CD4-positive, alpha-beta T cell treated with Interleukin-10 for 1 hour (primary cell): ENCODE measurements around the gene CREB5.
"Not testable (repeated sequence)": the region's sequence is repeated elsewhere in the genome, so short reads cannot be mapped to it uniquely, and the experiment has no call there.

ENCODE experiments used
- DNase-seq: peaks from one replicate; pipeline ENCODE4 v3.0.0-alpha.2; 2020

CREB5 gene

DNA sequence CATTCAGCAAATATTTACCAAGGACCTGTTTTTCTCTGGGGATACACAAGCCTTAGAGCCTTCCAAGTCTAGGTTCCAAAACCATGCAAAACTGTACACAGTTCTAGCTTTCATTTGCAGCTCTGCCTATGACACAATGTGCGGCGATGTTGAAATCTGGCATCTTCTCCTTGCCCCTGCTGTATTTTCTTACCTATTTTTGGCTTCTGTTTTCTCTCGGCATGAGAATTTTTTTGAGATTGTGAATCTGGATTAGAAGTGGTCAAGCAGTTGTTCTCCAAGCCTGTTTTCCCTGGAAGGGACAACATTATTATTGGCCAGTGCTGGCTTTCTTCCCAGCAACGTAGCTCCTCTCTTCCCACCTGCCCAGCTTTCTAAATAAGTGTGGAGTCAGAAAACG lies 176.3 kb downstream of the CREB5 start:
- no peak for DNase-seq

DNA sequence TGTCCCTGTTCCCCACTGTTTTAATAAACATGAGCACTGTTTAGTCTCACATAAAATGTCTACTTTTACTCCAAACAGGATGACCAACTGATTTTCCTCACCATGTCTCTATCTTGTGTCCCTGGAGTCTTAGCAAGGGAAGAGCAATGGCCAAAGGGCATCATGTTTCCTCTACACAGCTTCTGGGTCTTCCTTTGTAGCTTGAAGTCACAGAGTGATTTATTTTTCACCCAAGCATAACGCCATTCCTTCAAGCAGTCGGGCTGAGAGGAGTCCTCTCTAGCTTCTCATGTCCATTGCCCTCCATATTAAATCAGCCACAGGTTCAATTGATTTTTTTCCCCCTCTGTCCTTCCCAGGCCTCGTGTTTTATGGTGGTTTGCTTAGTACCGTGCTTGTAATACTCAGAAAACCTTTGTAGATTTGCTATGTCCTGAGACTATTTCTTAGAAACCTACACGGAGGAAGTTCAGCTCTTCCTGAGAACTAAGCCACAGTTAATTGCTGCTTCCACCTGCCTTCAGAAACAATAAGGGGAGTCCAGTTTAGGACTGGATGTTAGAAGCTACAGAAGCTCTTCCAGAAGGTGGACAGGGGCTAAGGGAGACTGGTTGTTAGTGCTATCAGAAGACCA lies 178.8 kb downstream of the CREB5 start:
- no peak for DNase-seq

DNA sequence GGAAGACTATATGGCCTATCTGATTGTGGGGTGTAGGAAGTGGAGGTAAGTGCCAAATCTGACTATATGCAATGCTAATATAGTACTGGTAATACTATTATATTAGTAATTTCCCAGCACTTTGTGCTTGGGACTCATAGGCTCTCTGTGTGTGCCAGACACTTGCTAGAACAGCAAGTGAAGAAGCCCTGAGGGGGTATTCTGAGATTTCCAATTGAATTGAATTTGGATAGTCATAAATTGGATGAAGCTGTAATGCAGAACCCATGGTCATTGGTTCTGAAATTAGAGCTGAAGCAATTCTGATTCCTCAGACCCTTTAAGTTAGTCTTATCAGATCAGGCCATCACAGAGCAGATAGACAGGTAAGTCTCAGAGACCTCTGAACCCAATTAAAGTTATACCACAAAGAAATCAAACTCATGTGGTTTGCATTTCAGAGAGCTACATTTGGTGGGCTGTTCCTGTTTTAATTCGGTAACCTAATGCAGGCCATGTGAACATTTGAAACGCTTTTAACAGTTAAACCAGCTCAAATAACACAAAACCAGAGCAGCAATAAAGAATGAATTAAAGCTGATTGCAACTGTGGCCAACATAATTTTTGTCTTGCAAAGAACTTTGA lies 179.5 kb downstream of the CREB5 start:
- DNase-seq = no peak

DNA sequence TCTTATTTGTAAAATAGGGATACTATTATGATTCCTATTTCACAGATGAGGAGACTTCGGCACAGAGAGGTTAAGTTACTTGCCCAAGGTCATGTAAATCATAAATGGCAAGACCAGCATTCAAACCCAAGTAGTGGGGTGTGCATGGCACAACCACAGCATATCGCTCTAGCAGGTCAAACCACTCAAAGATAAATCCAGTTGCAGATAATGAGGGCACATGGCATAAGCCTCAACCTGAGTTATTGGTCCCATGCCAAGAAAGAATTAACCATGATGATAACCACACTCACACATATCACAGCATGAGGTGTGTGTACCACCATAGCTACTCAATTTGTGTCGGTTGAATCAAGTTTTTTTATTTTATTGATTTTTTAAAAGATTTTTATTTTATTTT lies 180.5 kb downstream of the CREB5 start:
- no peak for DNase-seq

DNA sequence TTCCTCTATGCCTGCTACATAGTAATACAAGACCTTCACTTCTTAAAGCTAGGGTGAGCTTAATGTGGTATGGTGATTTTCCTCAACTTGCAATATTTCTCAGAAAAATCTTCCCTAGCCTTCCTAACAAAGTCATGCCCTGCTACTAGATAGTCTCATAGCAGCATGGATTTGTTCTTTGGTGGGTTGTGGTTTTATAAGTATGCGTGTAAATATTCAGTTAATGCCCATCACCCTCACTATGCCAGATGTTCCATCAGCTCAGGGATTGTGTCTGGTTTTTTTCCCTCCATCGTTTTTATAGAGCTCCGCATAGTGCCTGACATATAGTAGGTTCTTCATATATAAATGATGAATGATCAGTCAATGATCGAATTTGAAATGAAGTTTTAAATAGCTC lies 182.8 kb downstream of the CREB5 start:
- DNase-seq = no peak

DNA sequence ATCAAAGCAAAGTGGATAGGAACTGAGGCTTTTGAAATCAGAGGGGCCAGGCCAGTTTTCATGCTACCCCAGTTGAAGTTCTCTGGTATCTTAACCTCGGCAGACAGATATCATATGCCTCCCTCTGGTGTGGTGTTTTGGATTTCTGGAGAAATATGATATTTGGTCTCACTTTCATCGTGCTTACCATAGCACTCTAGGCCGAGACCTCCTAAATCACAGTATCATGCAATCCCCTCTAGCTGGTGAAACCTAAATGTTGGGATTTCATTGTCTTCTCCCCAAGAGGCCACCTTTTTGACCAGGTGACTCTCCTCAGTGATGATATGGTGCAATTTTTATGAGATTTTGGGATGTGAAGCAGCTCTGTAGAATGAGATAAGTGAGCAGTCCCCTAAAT lies 183.5 kb downstream of the CREB5 start:
- DNase-seq = no peak

DNA sequence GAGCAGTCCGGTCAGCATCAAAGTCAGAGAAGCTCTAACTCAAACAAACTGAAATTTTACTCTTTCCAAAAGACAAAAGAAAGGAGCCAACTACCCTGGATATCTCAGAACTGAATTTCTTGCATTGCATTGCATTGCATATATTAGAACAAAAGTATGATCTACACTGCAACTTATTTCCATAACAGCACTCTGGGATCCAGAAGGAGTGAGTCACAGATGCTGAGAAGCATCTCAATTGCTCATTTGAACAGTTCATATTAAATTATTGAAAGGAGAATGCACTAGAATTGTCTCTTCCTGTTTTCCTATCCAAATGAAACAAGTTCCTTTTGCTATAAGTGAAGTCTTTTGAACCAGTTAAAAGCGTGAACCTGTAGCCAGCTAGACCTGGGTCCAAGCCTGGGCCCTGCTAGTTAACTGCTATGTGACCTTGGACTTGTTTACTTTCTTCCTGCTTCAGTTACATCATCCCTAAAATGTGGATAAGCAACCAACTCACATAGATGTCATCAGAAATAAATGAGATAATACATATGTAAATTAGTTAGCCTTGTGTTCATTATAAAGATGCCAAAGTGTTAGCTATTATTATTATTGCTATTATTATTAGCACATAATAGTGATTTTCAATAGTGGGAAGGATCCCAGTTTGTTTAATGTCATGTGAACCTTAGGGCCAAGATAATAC lies 184.1 kb downstream of the CREB5 start:
- DNase-seq = no peak

DNA sequence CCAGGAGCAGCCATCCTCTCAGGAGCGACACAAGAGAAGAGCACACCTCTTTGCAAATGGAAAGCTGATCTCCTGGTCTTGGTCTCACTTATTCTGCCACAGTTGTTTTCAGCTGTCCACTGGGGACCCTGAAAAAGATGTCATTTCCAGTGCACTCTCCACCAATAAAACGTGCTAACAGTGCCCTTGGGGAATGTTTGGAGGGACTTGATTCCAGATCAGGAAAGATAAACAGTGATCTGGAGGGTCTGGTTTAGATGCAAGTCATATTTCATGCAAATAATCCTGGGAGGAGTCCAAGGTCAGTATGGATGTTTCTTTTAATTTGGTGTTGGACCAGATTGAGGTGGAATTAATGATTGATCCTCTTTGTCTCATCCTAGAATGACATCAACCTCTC lies 185.0 kb downstream of the CREB5 start:
- DNase-seq = no peak

DNA sequence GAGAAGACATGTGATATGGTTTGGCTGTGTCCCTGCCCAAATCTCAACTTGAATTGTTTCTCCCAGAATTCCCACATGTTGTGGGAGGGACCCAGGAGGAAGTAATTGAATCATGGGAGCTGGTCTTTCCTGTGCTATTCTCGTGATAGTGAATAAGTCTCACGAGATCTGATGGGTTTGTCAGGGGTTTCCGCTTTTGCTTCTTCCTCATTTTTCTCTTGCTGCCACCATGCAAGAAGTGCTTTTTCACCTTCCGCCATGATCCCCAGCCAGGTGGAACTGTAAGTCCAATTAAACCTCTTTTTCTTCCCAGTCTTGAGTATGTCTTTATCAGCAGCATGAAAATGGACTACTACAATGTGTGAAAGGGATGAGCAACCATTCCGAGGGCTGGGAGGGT lies 185.7 kb downstream of the CREB5 start:
- not testable (repeated sequence) for DNase-seq

DNA sequence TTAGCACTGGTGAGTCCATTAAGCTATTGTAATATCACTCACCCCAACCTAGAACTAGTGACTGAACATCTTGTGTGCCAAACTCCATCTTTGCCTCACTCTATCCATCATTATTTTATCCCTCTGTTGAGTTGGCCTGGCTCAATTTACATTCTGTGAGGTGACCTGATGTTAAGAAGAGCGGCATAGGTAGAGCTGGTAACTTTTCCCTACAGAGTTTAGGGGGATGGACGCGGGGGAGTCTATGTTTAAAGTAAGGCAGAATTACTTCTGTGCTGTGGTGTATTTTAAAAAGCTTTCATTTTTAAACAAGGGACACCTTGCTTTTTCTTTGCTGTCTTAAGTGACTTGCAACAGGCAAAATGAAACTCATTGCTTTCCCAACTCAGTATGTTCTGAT lies 186.3 kb downstream of the CREB5 start:
- DNase-seq = no peak

DNA sequence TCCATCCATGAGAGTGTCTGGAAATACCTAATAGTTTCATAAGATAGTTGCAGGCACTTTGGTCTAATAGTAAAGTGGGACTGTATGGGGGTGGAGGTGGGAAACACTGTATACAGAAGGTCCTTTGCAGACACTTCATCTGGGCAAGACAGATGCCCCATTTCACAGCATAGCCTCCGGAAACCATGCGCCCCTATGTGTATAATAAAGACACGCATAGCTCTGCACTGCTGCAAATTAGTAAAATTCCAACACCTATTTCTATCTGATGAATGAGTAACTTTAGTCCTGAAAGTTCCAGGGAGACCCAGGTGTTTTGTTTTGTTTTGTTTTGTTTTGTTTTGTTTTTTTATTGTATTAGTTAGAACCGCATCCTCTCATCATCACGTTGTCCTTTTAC lies 187.1 kb downstream of the CREB5 start:
- DNase-seq = no peak

DNA sequence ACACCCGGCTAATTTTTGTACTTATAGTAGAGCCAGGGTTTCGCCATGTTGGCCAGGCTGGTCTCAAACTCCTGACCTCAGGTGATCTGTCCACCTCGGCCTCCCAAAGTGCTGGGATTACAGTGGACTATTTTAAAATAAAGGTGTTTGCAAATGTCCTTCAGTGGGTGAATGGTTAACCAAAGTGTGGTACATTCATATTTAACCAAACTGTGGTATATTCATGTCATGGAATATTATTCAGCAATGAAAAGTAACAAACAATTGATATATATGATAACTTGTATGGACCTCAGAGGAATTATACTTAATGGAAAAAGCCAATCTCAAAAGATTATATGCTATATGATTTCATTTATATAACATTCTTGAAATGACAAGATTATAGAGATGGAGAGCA lies 190.0 kb downstream of the CREB5 start:
- DNase-seq = no peak

DNA sequence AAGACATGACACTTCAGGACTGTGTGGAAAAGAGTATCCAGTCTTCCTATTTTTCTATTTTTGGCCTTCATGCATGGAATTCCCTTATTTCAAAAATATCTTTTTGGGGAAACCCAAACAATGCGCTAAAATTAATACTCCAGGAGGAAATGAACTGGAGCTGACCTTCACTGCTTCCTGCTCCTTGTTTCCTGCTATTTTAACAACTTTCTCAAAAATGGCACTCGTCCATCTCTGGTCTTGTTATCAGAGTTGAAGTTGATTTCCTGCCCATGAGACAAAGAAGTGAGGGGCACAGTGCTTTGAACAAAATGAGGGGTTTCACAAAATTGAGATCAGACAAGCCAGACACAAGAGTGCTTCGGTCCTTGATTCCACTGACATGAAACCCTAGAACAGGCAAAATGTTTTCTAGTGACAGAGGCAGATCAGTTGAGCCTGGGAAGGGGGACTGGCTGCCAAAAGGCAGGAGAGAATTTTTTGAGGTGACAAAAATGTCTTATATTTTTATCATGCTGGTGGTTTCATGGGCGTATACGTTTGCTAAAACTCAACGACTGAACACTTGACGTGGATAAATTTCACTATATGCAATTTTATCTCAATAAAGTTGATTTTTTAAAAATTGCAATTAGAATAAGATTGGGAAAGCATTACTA lies 193.2 kb downstream of the CREB5 start:
- no peak for DNase-seq

DNA sequence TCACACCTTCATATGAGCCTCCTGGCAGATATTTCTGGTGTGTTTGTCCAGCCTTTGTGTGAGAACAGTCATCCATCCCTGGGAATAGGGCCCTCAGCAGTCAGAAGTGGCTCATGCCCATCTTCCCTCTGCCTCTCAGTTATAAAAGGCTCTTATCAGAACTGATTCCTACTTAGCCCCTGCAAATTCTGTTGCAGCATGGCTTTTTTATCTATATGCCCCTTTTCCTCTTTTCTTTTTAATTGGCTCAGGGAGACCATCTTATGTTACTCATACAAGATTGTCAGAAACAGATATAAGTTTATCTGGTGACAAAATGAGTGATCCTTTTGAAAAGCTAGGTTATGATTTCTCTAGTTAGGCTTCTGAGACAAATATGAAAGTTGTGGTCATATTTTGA lies 194.1 kb downstream of the CREB5 start:
- DNase-seq = no peak

DNA sequence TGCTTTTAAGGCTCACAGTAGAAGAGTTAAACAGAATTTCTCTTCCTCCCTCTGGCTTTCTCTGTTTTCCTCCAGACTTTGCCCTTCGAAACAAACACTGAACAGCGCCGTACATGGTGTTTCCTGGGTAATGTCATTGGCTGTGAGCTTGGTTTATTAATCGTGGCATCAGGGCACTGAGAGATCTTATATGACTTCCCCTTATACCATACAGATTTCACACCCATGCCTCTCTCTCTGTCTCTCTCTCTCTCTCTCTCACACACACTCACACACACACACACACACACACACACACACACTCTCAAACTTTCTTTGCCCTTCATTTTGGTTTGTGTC lies 195.5 kb downstream of the CREB5 start:
- no peak for DNase-seq

DNA sequence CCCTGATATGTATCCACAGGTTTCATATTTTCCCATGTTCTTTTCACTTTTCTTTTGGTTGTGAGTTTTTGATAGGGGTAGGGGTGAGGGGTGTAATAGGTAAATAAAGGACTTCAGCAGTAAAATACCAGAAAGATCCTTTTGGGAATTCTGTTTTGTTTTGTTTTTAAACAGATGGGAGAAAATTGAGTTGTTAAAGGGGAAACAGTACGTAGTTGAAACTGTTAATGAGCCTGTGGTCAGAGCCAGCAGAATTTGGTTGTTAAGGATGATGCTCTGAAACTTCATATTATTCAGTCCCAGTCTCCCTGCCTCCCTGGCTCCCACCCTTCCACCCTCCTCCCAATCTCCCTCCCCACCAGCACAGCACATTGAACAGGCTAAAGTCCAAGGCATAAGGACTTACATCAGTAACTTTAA lies 195.9 kb downstream of the CREB5 start:
- no peak for DNase-seq

DNA sequence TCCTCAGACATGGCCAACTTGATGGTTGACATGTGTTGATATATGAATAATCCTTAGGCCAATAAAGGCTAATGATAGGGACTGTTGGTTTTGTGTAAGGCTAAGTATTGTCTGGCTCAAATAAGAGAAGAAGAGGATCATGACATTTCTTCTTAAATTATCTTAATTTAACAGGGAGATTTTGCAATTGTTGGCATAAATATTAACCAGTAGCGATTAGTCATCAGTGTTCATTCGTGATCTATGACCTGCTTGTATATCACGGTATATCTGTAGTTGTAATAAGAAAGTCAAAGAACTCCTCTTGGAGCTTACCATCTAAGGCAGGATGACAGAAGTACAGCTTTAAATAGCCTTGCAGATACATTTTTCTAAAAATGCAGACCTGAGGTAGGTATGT lies 196.4 kb downstream of the CREB5 start:
- no peak for DNase-seq

DNA sequence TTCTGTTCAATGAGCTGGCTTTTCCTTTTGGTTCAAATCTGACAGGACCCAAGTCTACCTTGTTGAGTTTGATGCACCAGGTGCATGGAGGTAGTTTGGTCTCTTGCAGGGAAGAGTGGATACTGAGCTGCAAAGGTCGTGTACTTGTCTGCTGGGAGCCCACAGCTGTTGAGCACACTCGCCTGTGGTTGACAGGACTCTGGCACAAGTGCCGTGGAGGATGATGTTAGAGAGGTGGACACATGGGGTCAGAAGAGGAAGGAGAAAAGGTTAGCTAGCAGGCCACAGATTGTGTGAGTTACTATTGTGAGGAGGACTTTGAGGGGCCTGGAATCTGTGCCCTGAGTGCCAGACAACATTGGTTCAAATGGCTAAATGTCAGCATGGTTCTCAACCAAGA lies 197.3 kb downstream of the CREB5 start:
- DNase-seq = no peak

DNA sequence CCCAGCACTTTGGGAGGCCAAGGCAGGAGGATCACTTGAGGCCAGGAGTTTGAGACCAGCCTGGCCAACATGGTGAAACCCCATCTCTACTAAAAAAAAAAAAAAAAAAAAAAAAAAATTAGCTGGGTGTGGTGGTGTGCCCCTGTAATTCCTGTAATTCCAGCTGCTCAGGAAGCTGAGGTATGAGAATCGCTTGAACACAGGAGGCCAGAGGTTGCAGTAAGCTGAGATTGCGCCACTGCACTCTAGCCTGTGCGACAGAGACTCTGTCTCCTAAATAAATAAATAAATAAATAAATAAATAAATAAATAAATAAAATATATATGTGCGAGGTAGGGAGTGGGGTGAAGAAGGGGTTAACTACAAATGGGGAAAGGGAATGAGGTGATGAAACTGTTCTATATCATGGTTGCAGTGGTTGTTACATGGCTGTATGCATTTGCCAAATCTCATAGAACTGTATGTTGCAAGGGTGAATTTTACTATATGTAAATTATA lies 199.1 kb downstream of the CREB5 start:
- not testable (repeated sequence) for DNase-seq

DNA sequence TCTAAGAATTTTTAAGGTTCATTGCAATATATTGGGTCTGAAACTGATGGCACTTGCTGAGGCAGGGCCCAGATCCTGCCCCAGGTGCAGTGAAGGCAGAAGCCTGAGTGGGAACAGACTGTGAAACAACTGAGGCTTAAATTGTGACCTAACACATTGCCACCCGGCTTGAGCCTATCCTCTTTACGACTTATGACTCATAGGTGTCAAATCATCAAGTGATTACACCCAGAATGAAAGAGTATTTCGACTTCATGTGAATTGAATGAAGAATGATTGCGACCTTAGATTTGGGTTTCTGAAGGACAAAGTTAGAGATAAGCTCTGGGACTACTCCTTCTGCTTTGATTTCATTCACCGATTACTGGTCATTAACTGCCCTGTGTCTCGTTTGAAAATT lies 200.9 kb downstream of the CREB5 start:
- DNase-seq = no peak

DNA sequence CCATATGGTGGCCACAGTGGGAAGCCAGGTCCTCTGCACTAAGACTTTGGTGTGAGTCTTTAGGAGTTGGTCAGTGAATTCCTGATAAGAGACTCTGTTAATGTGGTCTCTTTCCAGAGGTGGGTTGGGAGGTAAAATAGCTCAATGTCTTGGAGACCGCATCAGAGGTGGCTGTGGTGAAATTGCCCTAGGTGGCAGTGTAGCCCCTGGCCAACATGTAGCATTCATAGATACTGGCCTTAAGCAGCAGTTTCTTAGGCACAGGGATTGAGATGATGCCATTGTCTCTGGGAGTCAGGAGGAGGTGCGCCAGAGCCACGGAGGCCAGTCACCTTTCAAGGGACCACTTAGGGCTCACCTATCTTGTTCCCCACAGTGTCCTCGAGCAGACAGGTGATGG lies 202.8 kb downstream of the CREB5 start:
- no peak for DNase-seq

DNA sequence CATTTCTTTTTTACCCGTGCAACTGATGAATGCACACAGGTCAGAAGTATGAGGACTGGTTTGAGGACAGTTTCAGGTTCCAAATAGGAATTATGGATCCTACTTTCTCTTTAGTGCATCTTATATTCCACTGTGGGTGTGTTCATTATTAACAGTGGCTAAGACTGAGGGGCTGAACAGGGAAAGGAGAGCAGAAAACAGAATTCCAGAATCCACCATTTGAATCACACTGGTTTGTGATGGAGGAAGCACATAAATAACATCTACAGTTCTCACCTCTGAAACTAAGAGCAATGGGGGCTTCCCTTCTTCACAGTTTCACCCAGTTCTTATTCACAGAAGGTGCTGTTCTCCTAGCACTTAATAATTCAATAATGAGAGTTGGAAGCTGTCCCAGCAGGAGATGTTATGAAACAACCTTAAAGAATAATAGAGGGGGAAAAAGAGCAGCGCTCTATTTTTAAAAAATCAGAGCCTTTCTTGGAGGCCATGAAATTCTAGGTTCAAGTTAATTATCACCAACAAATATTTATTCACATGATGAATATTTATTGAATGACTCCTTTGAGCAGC lies 205.1 kb downstream of the CREB5 start:
- DNase-seq = no peak

DNA sequence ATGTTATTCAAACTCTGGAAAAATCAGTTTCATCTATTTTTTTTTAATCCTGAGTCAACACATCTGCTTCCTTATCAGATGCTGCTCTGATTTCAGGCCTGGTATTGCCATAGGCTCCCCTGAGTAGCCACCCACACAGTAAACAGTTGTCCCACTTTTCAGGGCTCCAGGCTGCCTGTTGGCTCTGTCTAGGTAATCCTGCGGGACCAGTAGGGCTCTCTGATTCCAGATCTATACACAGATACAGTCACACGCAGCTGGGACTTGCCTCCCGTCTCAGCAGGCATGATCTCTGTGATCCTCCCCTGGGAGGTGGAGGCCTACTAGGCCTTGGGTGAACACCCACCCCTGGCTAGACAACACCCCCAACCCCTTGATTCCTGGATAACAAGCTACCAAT lies 206.1 kb downstream of the CREB5 start:
- no peak for DNase-seq

DNA sequence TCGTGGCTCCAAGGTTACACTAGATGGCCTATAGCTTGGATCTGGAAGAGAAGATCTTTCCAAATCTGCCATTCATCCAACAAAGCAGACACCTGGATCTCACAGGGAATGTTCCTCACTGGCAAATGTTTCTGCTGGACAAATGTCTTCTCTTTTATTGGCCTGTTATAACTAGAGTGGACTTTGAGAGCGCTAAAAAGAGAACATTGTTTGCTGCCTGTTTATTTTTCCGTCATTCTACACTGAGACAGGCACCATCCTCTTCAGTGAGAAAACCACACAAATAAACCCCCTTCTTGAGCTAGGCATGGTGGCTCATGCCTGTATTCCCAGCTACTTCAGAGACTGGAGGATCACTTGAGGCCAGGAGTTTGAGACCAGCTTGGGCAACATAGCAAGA lies 206.9 kb downstream of the CREB5 start:
- DNase-seq = no peak
